ENCODE measurements around the gene KSR2.

- TF ChIP-seq CTCF (IDR thresholded peaks at IDR 0.05) = no peak
- no peak for TF ChIP-seq EP300 (IDR thresholded peaks at IDR 0.05; ENCODE audit: low read depth)
These were observed 324.8 kb downstream of the KSR2 start for GRCh38 chr12:117643971-117644370.
